CD4-positive, CD25-positive, alpha-beta regulatory T cell (primary cell): ENCODE data around the gene IL4I1. TPM values are rescaled to one million over a fixed set of nuclear protein-coding genes. Genes with fewer than 3 reads are reported as not detected.

Experiments used
- ATAC-seq, 2 donors: fragments of 150-1000 bp; cut with Tn5 transposase; one replicate each; pipeline ENCODE4 v1.10.0; 2021; ENCODE audit warnings: low read depth in 2 of 2, moderate number of reproducible peaks in 2 of 2, moderate library complexity in 1 of 2
- DNase-seq, 3 donors: peaks; one replicate each; pipeline versions ENCODE4 v3.0.0 to v3.0.0-alpha.2; 2012 to 2022; ENCODE audit warnings: mixed read lengths in 1 of 3
- H3K27ac ChIP-seq: one replicate; pipeline ENCODE4 v1.7.0; 2013; ENCODE audit warnings: mild to moderate bottlenecking, low read length; ENCODE audit not compliant: insufficient read depth, poor library complexity, severe bottlenecking
- H3K27me3 ChIP-seq: one replicate; pipeline ENCODE4 v1.7.0; 2013; ENCODE audit warnings: low read length; ENCODE audit not compliant: control insufficient read depth, insufficient read depth
- H3K36me3 ChIP-seq: one replicate; pipeline ENCODE4 v1.7.0; 2013; ENCODE audit warnings: mild to moderate bottlenecking, low read length, moderate library complexity; ENCODE audit not compliant: control insufficient read depth, insufficient read depth
- H3K4me1 ChIP-seq: 2 replicates; pipeline ENCODE4 v1.7.0; 2013; ENCODE audit warnings: mild to moderate bottlenecking, low read length; ENCODE audit not compliant: insufficient read depth, control insufficient read depth, poor library complexity, severe bottlenecking
- H3K4me3 ChIP-seq: one replicate; pipeline ENCODE4 v1.7.0; 2013; ENCODE audit warnings: low read depth, mild to moderate bottlenecking, low read length, moderate library complexity
- H3K9me3 ChIP-seq, 2 experiments: 1 replicate in 1 of 2; 2 replicates in 1 of 2; pipeline ENCODE4 v1.7.0; 2013; ENCODE audit warnings: low read length in 2 of 2, mild to moderate bottlenecking in 1 of 2, moderate library complexity in 1 of 2; ENCODE audit not compliant: control insufficient read depth in 2 of 2
- H3K27ac Mint-ChIP-seq, 3 donors: one replicate each; pipeline ENCODE4 v1.8.0; 2020 to 2022; ENCODE audit warnings: mild to moderate bottlenecking in 3 of 3, mixed read lengths in 3 of 3, moderate library complexity in 2 of 3
- H3K27me3 Mint-ChIP-seq: one replicate; pipeline ENCODE4 v1.8.0; 2022; ENCODE audit warnings: mild to moderate bottlenecking, mixed read lengths
- H3K36me3 Mint-ChIP-seq: one replicate; pipeline ENCODE4 v1.8.0; 2020; ENCODE audit warnings: mixed read lengths
- H3K4me1 Mint-ChIP-seq, 4 donors: one replicate each; pipeline ENCODE4 v1.8.0; 2020 to 2022; ENCODE audit warnings: mixed read lengths in 4 of 4, mild to moderate bottlenecking in 1 of 4
- H3K4me3 Mint-ChIP-seq, 4 donors: one replicate each; pipeline ENCODE4 v1.8.0; 2020 to 2022; ENCODE audit warnings: mild to moderate bottlenecking in 4 of 4, mixed read lengths in 4 of 4, moderate library complexity in 3 of 4
- H3K9me3 Mint-ChIP-seq, 7 donors: one replicate each; pipeline ENCODE4 v1.8.0; 2020 to 2022; ENCODE audit warnings: mixed read lengths in 7 of 7, mild to moderate bottlenecking in 3 of 7, moderate library complexity in 2 of 7
- polyA plus RNA-seq, 4 donors: library from polyadenylated mRNA; unstranded; fragments of 300-500 nt; fragmentation: Illumina TruSeq; gene quantifications; one replicate each; pipeline ENCODE4 v1.2.3, GENCODE V29; 2021
- total RNA-seq: library from RNA; stranded (reverse); gene quantifications from one replicate; pipeline ENCODE4 v1.2.3, GENCODE V29; 2022

Gene IL4I1
- total and polyA plus RNA-seq, 5 donors from 2014 or later: 0.20 to 3.7 (median 0.37) TPM

GRCh38 chr19:49847731-49848696 is 48.7 kb downstream of the IL4I1 start:
- peaks cover 21% of the 10 kb centered on the region for H3K4me1 ChIP-seq
- peaks cover 2% of the 10 kb centered on the region for H3K27me3 ChIP-seq
- Mint-ChIP-seq H3K27me3 (no peaks in the 10 kb centered on the region), H3K4me1 (peaks cover 7 to 40% (median 32%) of the 10 kb centered on the region in 4 donors), H3K4me3 (peak overlapping the region in 1 of 4 donors; percentile 88), H3K36me3 (no peaks in the 10 kb centered on the region), H3K27ac (no peak overlapping the region), H3K9me3 (peaks cover 0 to 2% (median 0%) of the 10 kb centered on the region in 7 donors)
- ATAC-seq (no peak), DNase-seq (peak in 1 of 3 donors; percentile 74)
- H3K4me3 ChIP-seq: no peak overlapping the region
- H3K9me3 ChIP-seq: no peaks in the 10 kb centered on the region
- H3K36me3 ChIP-seq: no peaks in the 10 kb centered on the region
- no peak overlapping the region for H3K27ac ChIP-seq

GRCh38 chr19:49846408-49846807 is 50.3 kb downstream of the IL4I1 start:
- ATAC-seq: no peak
- peaks cover 0 to 2% (median 0%) of the 10 kb centered on the region in 7 donors for H3K9me3 Mint-ChIP-seq
- Histone ChIP-seq H3K36me3 (no peaks in the 10 kb centered on the region), H3K4me3 (no peak overlapping the region), H3K27ac (no peak overlapping the region), H3K9me3 (no peaks in the 10 kb centered on the region), H3K27me3 (no peaks in the 10 kb centered on the region), H3K4me1 (peaks cover 8% of the 10 kb centered on the region)
- H3K27ac Mint-ChIP-seq: no peak overlapping the region
- H3K4me3 Mint-ChIP-seq: no peak overlapping the region
- DNase-seq: no peak
- peaks cover 7 to 30% (median 22%) of the 10 kb centered on the region in 4 donors for H3K4me1 Mint-ChIP-seq
- H3K36me3 Mint-ChIP-seq: no peaks in the 10 kb centered on the region
- H3K27me3 Mint-ChIP-seq: no peaks in the 10 kb centered on the region

- Histone ChIP-seq H3K27me3 (no peaks in the 10 kb centered on the region), H3K9me3 (no peaks in the 10 kb centered on the region), H3K36me3 (no peaks in the 10 kb centered on the region), H3K4me3 (no peak overlapping the region), H3K4me1 (peaks cover 5% of the 10 kb centered on the region), H3K27ac (no peak overlapping the region)
- Mint-ChIP-seq H3K9me3 (peaks cover 0 to 2% (median 0%) of the 10 kb centered on the region in 7 donors), H3K27ac (no peak overlapping the region), H3K4me1 (peaks cover 7 to 26% (median 21%) of the 10 kb centered on the region in 4 donors), H3K27me3 (no peaks in the 10 kb centered on the region), H3K4me3 (no peak overlapping the region), H3K36me3 (no peaks in the 10 kb centered on the region)
- DNase-seq: no peak
- ATAC-seq: no peak
Measured at GRCh38 chr19:49845414-49845813, 51.3 kb downstream of the IL4I1 start.

- H3K27me3 ChIP-seq: no peaks in the 10 kb centered on the region
- Mint-ChIP-seq H3K4me3 (peak overlapping the region in 1 of 4 donors; percentile 10), H3K9me3 (peaks cover 0 to 2% (median 0%) of the 10 kb centered on the region in 7 donors), H3K36me3 (no peaks in the 10 kb centered on the region), H3K27ac (no peak overlapping the region), H3K27me3 (no peaks in the 10 kb centered on the region), H3K4me1 (peaks cover 0 to 16% (median 14%) of the 10 kb centered on the region in 4 donors)
- no peak for ATAC-seq
- H3K4me1 ChIP-seq: no peaks in the 10 kb centered on the region
- no peak overlapping the region for H3K4me3 ChIP-seq
- DNase-seq: no peak
- no peaks in the 10 kb centered on the region for H3K9me3 ChIP-seq
- H3K27ac ChIP-seq: no peak overlapping the region
- H3K36me3 ChIP-seq: peaks cover 4% of the 10 kb centered on the region
Measured at GRCh38 chr19:49844138-49845095, 52.3 kb downstream of the IL4I1 start.

- H3K4me3 ChIP-seq: no peak overlapping the region
Measured at GRCh38 chr19:49843265-49843664, 53.4 kb downstream of the IL4I1 start.

GRCh38 chr19:49840736-49841249 is 55.9 kb downstream of the IL4I1 start:
- H3K9me3 Mint-ChIP-seq: no peaks in the 10 kb centered on the region
- peak overlapping the region in 1 of 4 donors; percentile 52 for H3K4me3 Mint-ChIP-seq
- no peaks in the 10 kb centered on the region for H3K27me3 Mint-ChIP-seq
- no peak overlapping the region for H3K27ac ChIP-seq
- H3K4me1 Mint-ChIP-seq: no peaks in the 10 kb centered on the region
- DNase-seq (no peak), ATAC-seq (no peak)
- no peaks in the 10 kb centered on the region for H3K27me3 ChIP-seq
- H3K36me3 ChIP-seq: peaks cover 27% of the 10 kb centered on the region
- no peaks in the 10 kb centered on the region for H3K4me1 ChIP-seq
- peaks cover 7% of the 10 kb centered on the region for H3K36me3 Mint-ChIP-seq
- no peak overlapping the region for H3K27ac Mint-ChIP-seq
- H3K4me3 ChIP-seq: no peak overlapping the region
- no peaks in the 10 kb centered on the region for H3K9me3 ChIP-seq

More at GRCh38 chr19:49843265-49843664, 53.4 kb downstream of the IL4I1 start:
- Histone ChIP-seq H3K27me3 (no peaks in the 10 kb centered on the region), H3K9me3 (no peaks in the 10 kb centered on the region), H3K27ac (no peak overlapping the region), H3K4me1 (no peaks in the 10 kb centered on the region), H3K36me3 (peaks cover 13% of the 10 kb centered on the region)
- Mint-ChIP-seq H3K4me3 (no peak overlapping the region), H3K4me1 (peaks cover 0 to 6% (median 4%) of the 10 kb centered on the region in 4 donors), H3K9me3 (peaks cover 0 to 1% (median 0%) of the 10 kb centered on the region in 7 donors), H3K36me3 (peaks cover 7% of the 10 kb centered on the region), H3K27ac (no peak overlapping the region), H3K27me3 (no peaks in the 10 kb centered on the region)
- DNase-seq: no peak
- ATAC-seq: peak in 1 of 2 donors; percentile 42

GRCh38 chr19:49840321-49840720 is 56.4 kb downstream of the IL4I1 start:
- ATAC-seq: no peak
- Mint-ChIP-seq H3K4me1 (no peaks in the 10 kb centered on the region), H3K27me3 (no peaks in the 10 kb centered on the region)

More at GRCh38 chr19:49840321-49840720, 56.4 kb downstream of the IL4I1 start:
- Mint-ChIP-seq H3K27ac (no peak overlapping the region), H3K9me3 (no peaks in the 10 kb centered on the region), H3K4me3 (no peak overlapping the region), H3K36me3 (peaks cover 7% of the 10 kb centered on the region)
- Histone ChIP-seq H3K27ac (no peak overlapping the region), H3K27me3 (no peaks in the 10 kb centered on the region), H3K4me3 (no peak overlapping the region), H3K9me3 (no peaks in the 10 kb centered on the region), H3K4me1 (no peaks in the 10 kb centered on the region), H3K36me3 (peaks cover 30% of the 10 kb centered on the region)
- DNase-seq: no peak
